WERI-Rb-1 (cell line): ENCODE results near the gene NFYC.

Experiments
- DNase-seq: peaks from one replicate; pipeline ENCODE4 v3.0.0-alpha.2; 2020
- H3K27ac ChIP-seq: fragments of 250-450 bp; sonication (Bioruptor Pico); 2 replicates; pipeline ENCODE4 v1.5.1; 2020; ENCODE audit warnings: mild to moderate bottlenecking, moderate library complexity
- H3K27me3 ChIP-seq: fragments of 250-450 bp; sonication (Bioruptor Pico); 2 replicates; pipeline ENCODE4 v1.5.1; 2021; ENCODE audit warnings: mild to moderate bottlenecking, low read depth, moderate library complexity; ENCODE audit not compliant: insufficient read depth, severe bottlenecking
- H3K36me3 ChIP-seq: fragments of 250-450 bp; sonication (Bioruptor Pico); 2 replicates; pipeline ENCODE4 v1.5.1; 2020; ENCODE audit warnings: mild to moderate bottlenecking, moderate library complexity
- H3K4me3 ChIP-seq: 2 replicates; pipeline ENCODE4 v1.5.1; 2011; ENCODE audit warnings: low read depth, mild to moderate bottlenecking, control low read depth, low read length
- H3K9me3 ChIP-seq: fragments of 250-450 bp; sonication (Bioruptor Pico); 2 replicates; pipeline ENCODE4 v1.5.1; 2021; ENCODE audit warnings: mild to moderate bottlenecking, moderate library complexity; ENCODE audit not compliant: severe bottlenecking
- CTCF ChIP-seq: IDR thresholded peaks from 2 replicates; pipeline ENCODE4 v1.5.1; 2011; ENCODE audit warnings: low read depth, mild to moderate bottlenecking, control low read depth, inconsistent platforms, low read length

NFYC gene

DNA sequence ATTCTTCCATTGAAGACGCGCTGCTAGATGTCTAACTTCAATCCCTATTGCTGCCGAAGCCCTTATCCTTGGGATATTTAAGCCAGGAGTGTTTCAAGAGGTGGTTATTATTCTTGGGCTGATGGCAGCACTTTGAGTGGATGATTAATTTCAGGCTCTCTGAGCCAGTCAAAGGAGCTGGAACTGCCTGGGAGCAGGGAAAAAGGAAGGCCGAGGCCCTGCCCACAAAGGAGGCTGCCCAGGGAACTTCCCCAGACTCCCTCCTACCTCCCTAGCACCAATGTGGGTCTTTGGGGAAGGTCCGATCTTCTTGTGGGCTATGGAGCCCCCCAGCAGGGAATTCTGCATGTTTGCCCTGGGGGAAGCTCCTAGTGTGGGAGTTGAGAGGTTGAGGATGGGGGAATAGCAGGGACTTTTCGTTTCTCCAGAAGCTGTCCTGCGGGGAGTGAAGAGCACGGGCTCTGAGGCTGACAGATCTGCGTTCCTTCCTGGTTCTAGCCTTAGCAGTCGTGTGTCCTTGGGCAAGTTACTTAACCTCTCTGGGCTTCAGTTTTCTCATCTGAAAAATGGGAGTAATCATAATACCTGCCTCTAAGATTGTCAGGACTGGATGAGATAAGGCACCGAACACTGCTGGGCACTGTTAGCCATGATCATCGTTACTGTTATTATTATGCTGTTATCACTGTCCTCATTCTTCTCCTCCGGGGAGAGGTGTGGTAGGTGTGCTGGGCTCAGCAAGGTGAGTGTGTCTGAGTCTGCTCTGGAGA, 98.3 kb downstream of the NFYC start:
- Histone ChIP-seq H3K36me3 (no peaks in the 10 kb centered on the region), H3K9me3 (no peaks in the 10 kb centered on the region), H3K4me3 (no peak overlapping the region), H3K27ac (no peak overlapping the region), H3K27me3 (no peaks in the 10 kb centered on the region)
- DNase-seq, result no peak
- TF ChIP-seq CTCF, result no peak

GRCh38 chr1:40792036-40792435, 100.5 kb downstream of the NFYC start:
- Histone ChIP-seq H3K27ac (no peak overlapping the region), H3K36me3 (no peaks in the 10 kb centered on the region), H3K27me3 (no peaks in the 10 kb centered on the region), H3K9me3 (no peaks in the 10 kb centered on the region), H3K4me3 (no peak overlapping the region)
- DNase-seq, result no peak
- no peak for TF ChIP-seq CTCF

DNA sequence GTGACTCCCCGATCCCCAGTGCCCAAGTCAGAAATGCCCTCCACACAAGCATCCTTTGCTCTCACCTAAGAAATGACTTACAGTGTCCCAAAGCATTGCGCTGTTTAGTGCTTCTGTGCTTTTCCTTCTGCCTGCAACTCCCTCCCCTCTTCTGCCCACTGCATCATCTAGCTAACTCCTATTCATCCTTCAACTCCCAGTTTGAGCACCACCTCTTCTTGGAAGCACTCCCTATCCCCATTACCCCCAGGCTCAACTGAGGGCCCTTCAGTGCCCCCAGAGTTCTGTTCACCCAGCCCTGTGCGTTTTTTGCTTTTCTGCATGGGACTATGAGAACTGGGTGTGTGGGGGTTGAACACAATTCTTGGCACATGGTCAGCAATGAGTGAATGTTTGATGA, 102.1 kb downstream of the NFYC start:
- no peak for DNase-seq
- Histone ChIP-seq H3K9me3 (no peaks in the 10 kb centered on the region), H3K27me3 (no peaks in the 10 kb centered on the region), H3K27ac (no peak overlapping the region), H3K36me3 (no peaks in the 10 kb centered on the region), H3K4me3 (no peak overlapping the region)
- no peak for TF ChIP-seq CTCF

- Histone ChIP-seq H3K27me3 (no peaks in the 10 kb centered on the region), H3K36me3 (no peaks in the 10 kb centered on the region), H3K9me3 (no peaks in the 10 kb centered on the region), H3K4me3 (no peak overlapping the region), H3K27ac (no peak overlapping the region)
- no peak for DNase-seq
- no peak for TF ChIP-seq CTCF
These were observed 102.5 kb downstream of the NFYC start for GRCh38 chr1:40794048-40794447.

- DNase-seq, result no peak
- no peaks in the 10 kb centered on the region for H3K27me3 ChIP-seq
- H3K27ac ChIP-seq, result no peak overlapping the region
- H3K9me3 ChIP-seq, result no peaks in the 10 kb centered on the region
- no peak for TF ChIP-seq CTCF
- H3K4me3 ChIP-seq, result no peak overlapping the region
- no peaks in the 10 kb centered on the region for H3K36me3 ChIP-seq
These were observed 103.6 kb downstream of the NFYC start for GRCh38 chr1:40794974-40795715.
